Panc1 (cell line): Measurements from ENCODE around the gene MOXD1. TPM values are rescaled to one million over a fixed set of nuclear protein-coding genes. Genes with fewer than 3 reads are reported as not detected.
A peak's percentile ranks its signal among the peaks of the same experiment; 100 is the strongest.

Experiments used
- ATAC-seq: fragments of 200-7000 bp; cut with Tn5 transposase; 2 replicates; pipeline ENCODE4 v1.9.1; 2020; ENCODE audit warnings: mild to moderate bottlenecking, moderate library complexity
- BruUV-seq: library from RNA; stranded (reverse); fragments of 400-500 nt; replicated peaks from 2 replicates; lab custom pipeline; 2021; lab: Mats Ljungman, UMichigan
- CTCF ChIA-PET: fragments of 300-600 bp; sonication (Branson Sonifier 250); formaldehyde crosslinking; loops from one replicate; lab custom pipeline; 2022; ENCODE audit warnings: antibody characterized with exemption; lab: Charles Lee
- POLR2A ChIA-PET: fragments of 300-600 bp; sonication (Branson Sonifier 250); formaldehyde crosslinking; loops from one replicate; lab custom pipeline; 2022; ENCODE audit warnings: antibody characterized with exemption; lab: Charles Lee
- DNase-seq: peaks from one replicate; pipeline ENCODE4 v3.0.0-alpha.2; 2010; ENCODE audit warnings: low read depth, low spot score
- H3K27ac ChIP-seq: 2 replicates; pipeline ENCODE4 v1.5.1; 2011; ENCODE audit warnings: mild to moderate bottlenecking, low read length, inconsistent platforms
- H3K27me3 ChIP-seq: fragments of 200-500 bp; sonication (Bioruptor generic); 2 replicates; pipeline ENCODE4 v1.6.0; 2014; ENCODE audit warnings: low read length, inconsistent platforms; ENCODE audit not compliant: control insufficient read depth, insufficient read depth
- H3K36me3 ChIP-seq: fragments of 200-500 bp; sonication (Bioruptor generic); 2 replicates; pipeline ENCODE4 v1.5.1; 2014; ENCODE audit warnings: inconsistent platforms, mild to moderate bottlenecking, low read length, moderate library complexity; ENCODE audit not compliant: control insufficient read depth, insufficient read depth
- H3K4me1 ChIP-seq: 2 replicates; pipeline ENCODE4 v1.5.1; 2011; ENCODE audit warnings: inconsistent platforms, mild to moderate bottlenecking, low read length, moderate library complexity; ENCODE audit not compliant: control insufficient read depth, insufficient read depth
- H3K4me3 ChIP-seq, 2 experiments: 2 replicates each; pipeline ENCODE4 v1.5.1; 2011 to 2012; ENCODE audit warnings: low read depth in 2 of 2, low read length in 2 of 2, mild to moderate bottlenecking in 2 of 2, inconsistent platforms in 1 of 2, moderate library complexity in 1 of 2
- H3K9me3 ChIP-seq: fragments of 200-500 bp; sonication (Bioruptor generic); 2 replicates; pipeline ENCODE4 v1.5.1; 2014; ENCODE audit warnings: low read depth, mild to moderate bottlenecking, inconsistent platforms, low read length, moderate library complexity; ENCODE audit not compliant: control insufficient read depth, insufficient read depth
- POLR2AphosphoS5 ChIP-seq: IDR thresholded peaks from 2 replicates; pipeline ENCODE4 v1.6.1; 2012; ENCODE audit warnings: mild to moderate bottlenecking, low read depth, low read length, moderate library complexity
- REST ChIP-seq, 2 experiments: IDR thresholded peaks; 2 replicates each; pipeline ENCODE4 v1.6.1; 2011 to 2012; ENCODE audit warnings: low read depth in 2 of 2, control low read depth in 1 of 2, low read length in 1 of 2, mild to moderate bottlenecking in 1 of 2, moderate library complexity in 1 of 2; ENCODE audit not compliant: insufficient read depth in 1 of 2
- SIN3A ChIP-seq: IDR thresholded peaks from 2 replicates; pipeline ENCODE4 v1.6.1; 2012; ENCODE audit warnings: low read depth, mild to moderate bottlenecking, low read length, moderate library complexity, borderline replicate concordance; ENCODE audit not compliant: insufficient read depth
- TCF7L2 ChIP-seq: IDR thresholded peaks from 2 replicates; pipeline ENCODE4 v1.6.1; 2011; ENCODE audit warnings: mild to moderate bottlenecking, low read depth, low read length, inconsistent platforms
- in situ Hi-C: cut with HindIII; loops from 2 replicates; pipeline ENCODE4 v1.10.0; 2016; ENCODE audit warnings: low sequenced_read_pairs, low pct_unique_long_range_greater_than_20kb
- intact Hi-C: fragments of 100-400 bp; cut with micrococcal nuclease; formaldehyde crosslinking; loops from one replicate; pipeline ENCODE4 v1.10.0; 2022; ENCODE audit not compliant: unreplicated experiment
- total RNA-seq: library from RNA; stranded (reverse); gene quantifications from one replicate; pipeline ENCODE4 v1.2.1, GENCODE V29; 2021; ENCODE audit not compliant: unreplicated experiment
- TF ChIP-seq, protein P1 (sequence below): fragments of 450-650 bp; IDR thresholded peaks from 2 replicates; pipeline ENCODE4 v1.5.1; 2017; ENCODE audit warnings: mild to moderate bottlenecking

MOXD1 gene
- total RNA-seq, 1 experiment from 2014 or later: 0.21 TPM

DNA sequence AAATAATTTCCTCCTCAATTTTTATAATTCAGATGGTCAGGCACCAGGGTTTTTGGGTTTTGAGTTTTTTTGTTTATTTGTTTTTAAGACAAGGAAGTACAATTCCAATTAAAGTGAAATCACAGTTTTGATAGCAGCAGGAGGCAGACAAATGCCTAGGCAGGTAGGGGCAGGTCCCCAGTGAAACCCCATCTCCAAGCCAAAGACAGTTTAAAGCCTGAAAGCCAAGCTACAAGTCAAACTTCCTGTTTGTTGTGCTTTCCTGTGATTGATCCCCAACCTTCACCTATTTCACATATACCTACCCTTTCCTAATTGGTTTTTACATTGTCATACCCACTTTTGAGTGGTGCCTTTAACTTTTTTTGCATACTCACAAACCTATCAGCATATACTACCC is 149.6 kb downstream of the MOXD1 start:
- Histone ChIP-seq H3K27ac (no peak overlapping the region), H3K9me3 (no peaks in the 10 kb centered on the region), H3K4me3 (no peak overlapping the region), H3K4me1 (no peaks in the 10 kb centered on the region), H3K27me3 (no peaks in the 10 kb centered on the region), H3K36me3 (no peaks in the 10 kb centered on the region)
- POLR2A ChIA-PET: no interaction called here
- intact Hi-C loops: no loop called here
- no peak for ATAC-seq
- TF ChIP-seq REST (IDR thresholded peaks at IDR 0.05; ENCODE audit: insufficient read depth in 1 of 2, low read depth in 2 of 2, low read length in 1 of 2) (no peak), TCF7L2 (no peak), POLR2AphosphoS5 (no peak), SIN3A (no peak)
- TF ChIP-seq, protein P1, sequence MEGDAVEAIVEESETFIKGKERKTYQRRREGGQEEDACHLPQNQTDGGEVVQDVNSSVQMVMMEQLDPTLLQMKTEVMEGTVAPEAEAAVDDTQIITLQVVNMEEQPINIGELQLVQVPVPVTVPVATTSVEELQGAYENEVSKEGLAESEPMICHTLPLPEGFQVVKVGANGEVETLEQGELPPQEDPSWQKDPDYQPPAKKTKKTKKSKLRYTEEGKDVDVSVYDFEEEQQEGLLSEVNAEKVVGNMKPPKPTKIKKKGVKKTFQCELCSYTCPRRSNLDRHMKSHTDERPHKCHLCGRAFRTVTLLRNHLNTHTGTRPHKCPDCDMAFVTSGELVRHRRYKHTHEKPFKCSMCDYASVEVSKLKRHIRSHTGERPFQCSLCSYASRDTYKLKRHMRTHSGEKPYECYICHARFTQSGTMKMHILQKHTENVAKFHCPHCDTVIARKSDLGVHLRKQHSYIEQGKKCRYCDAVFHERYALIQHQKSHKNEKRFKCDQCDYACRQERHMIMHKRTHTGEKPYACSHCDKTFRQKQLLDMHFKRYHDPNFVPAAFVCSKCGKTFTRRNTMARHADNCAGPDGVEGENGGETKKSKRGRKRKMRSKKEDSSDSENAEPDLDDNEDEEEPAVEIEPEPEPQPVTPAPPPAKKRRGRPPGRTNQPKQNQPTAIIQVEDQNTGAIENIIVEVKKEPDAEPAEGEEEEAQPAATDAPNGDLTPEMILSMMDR: no peak
- CTCF ChIA-PET: no interaction called here
- BruUV-seq: no TSS peak
- in situ Hi-C loops: no loop called here
- DNase-seq: no peak

GRCh38 chr6:132247381-132248159 is 153.7 kb downstream of the MOXD1 start:
- intact Hi-C loops: no loop called here
- Histone ChIP-seq H3K4me3 (no peak overlapping the region), H3K27me3 (no peaks in the 10 kb centered on the region), H3K4me1 (no peaks in the 10 kb centered on the region), H3K9me3 (no peaks in the 10 kb centered on the region), H3K27ac (no peak overlapping the region), H3K36me3 (no peaks in the 10 kb centered on the region)
- BruUV-seq: no TSS peak
- ATAC-seq (no peak), DNase-seq (no peak)
- TF ChIP-seq REST (IDR thresholded peaks at IDR 0.05; ENCODE audit: insufficient read depth in 1 of 2, low read depth in 2 of 2, low read length in 1 of 2): no peak
- TF ChIP-seq, protein P1: peak; percentile 5; the same call in 1 of the 2 replicates
- ChIA-PET POLR2A (no interaction called here), CTCF (no interaction called here)
- in situ Hi-C loops: no loop called here
